PC-9 (cell line): ENCODE results near the gene RDM1.

Source experiments
- EZH2 ChIP-seq: fragments of 200-600 bp; sonication (generic); IDR thresholded peaks from 2 replicates; pipeline ENCODE4 v1.8.0; 2017; ENCODE audit warnings: antibody characterized with exemption, low read depth
- TF ChIP-seq, protein P1 (sequence below): fragments of 200-600 bp; sonication (generic); conservative IDR thresholded peaks from 2 replicates; pipeline ENCODE4 v1.6.1; 2017; ENCODE audit warnings: mixed run types, antibody characterized with exemption, mild to moderate bottlenecking, moderate library complexity

DNA sequence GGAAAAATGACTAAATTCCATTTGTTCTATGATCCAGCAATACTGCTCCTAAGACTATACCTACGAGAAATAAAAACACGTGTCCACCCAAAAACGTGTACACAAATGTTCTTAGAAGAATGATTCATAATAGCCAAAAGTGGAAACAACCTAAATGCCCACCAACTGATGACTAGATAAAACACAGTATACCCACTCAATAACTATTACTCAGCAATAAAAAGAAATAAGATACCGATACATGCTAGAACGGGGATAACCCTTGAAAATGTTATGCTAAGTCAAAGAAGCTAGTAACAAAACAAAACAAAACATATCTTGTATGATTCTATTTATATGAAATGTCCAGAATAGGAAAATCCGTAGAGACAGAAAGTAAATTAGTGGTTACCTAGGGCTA lies 33.1 kb upstream of the RDM1 start:
- TF ChIP-seq, protein P1, sequence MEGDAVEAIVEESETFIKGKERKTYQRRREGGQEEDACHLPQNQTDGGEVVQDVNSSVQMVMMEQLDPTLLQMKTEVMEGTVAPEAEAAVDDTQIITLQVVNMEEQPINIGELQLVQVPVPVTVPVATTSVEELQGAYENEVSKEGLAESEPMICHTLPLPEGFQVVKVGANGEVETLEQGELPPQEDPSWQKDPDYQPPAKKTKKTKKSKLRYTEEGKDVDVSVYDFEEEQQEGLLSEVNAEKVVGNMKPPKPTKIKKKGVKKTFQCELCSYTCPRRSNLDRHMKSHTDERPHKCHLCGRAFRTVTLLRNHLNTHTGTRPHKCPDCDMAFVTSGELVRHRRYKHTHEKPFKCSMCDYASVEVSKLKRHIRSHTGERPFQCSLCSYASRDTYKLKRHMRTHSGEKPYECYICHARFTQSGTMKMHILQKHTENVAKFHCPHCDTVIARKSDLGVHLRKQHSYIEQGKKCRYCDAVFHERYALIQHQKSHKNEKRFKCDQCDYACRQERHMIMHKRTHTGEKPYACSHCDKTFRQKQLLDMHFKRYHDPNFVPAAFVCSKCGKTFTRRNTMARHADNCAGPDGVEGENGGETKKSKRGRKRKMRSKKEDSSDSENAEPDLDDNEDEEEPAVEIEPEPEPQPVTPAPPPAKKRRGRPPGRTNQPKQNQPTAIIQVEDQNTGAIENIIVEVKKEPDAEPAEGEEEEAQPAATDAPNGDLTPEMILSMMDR: no peak
- no peak for TF ChIP-seq EZH2
